ENCODE data around the gene ATP2C1.

ATP2C1 gene

GRCh38 chr3:130870423-130870822 lies 23.5 kb upstream of the ATP2C1 start:
- no peak for TF ChIP-seq CTCF (IDR thresholded peaks at IDR 0.05; ENCODE audit: insufficient read depth, low read depth, low read length, missing control alignments)
- no peak for DNase-seq (ENCODE audit: low read depth)
- H3K4me3 ChIP-seq (ENCODE audit: low read depth, low read length), result no peak overlapping the region

GRCh38 chr3:130876594-130876993 lies 17.3 kb upstream of the ATP2C1 start:
- no peak for DNase-seq (ENCODE audit: low read depth)
- no peak for TF ChIP-seq CTCF (IDR thresholded peaks at IDR 0.05; ENCODE audit: insufficient read depth, low read depth, low read length, missing control alignments)
- no peak overlapping the region for H3K4me3 ChIP-seq (ENCODE audit: low read depth, low read length)

- no peak overlapping the region for H3K4me3 ChIP-seq (ENCODE audit: low read depth, low read length)
- no peak for TF ChIP-seq CTCF (IDR thresholded peaks at IDR 0.05; ENCODE audit: insufficient read depth, low read depth, low read length, missing control alignments)
- DNase-seq (ENCODE audit: low read depth), result no peak
Observed at GRCh38 chr3:130878464-130878863, 15.4 kb upstream of the ATP2C1 start.

GRCh38 chr3:130889416-130889946 lies 4.4 kb upstream of the ATP2C1 start:
- H3K4me3 ChIP-seq (ENCODE audit: low read depth, low read length), result no peak overlapping the region
- no peak for TF ChIP-seq CTCF (IDR thresholded peaks at IDR 0.05; ENCODE audit: insufficient read depth, low read depth, low read length, missing control alignments)
- no peak for DNase-seq (ENCODE audit: low read depth)

- peak; percentile 89 for DNase-seq (ENCODE audit: low read depth)
- H3K4me3 ChIP-seq (ENCODE audit: low read depth, low read length), result peak overlapping the region; percentile 79
- TF ChIP-seq CTCF (IDR thresholded peaks at IDR 0.05; ENCODE audit: insufficient read depth, low read depth, low read length, missing control alignments), result peak; percentile 77
Observed at GRCh38 chr3:130892759-130893375, 1.0 kb upstream of the ATP2C1 start.

- H3K4me3 ChIP-seq (ENCODE audit: low read depth, low read length), result peak overlapping the region; percentile 79
- DNase-seq (ENCODE audit: low read depth), result peak; percentile 48
- TF ChIP-seq CTCF (IDR thresholded peaks at IDR 0.05; ENCODE audit: insufficient read depth, low read depth, low read length, missing control alignments), result no peak
Observed at GRCh38 chr3:130894130-130894985, 474 bp downstream of the ATP2C1 start.

Data from GM12865 (cell line).